Psoas muscle (tissue), 8 donors: ENCODE data around the gene CHI3L1. TPM values are rescaled to one million over a fixed set of nuclear protein-coding genes. Genes with fewer than 3 reads are reported as not detected.

Source experiments
- ATAC-seq, 4 donors: fragments of 200-7000 bp; cut with Tn5 transposase; one replicate each; pipeline ENCODE4 v1.9.1; 2020; ENCODE audit warnings: moderate library complexity in 3 of 4, mild to moderate bottlenecking in 2 of 4
- DNase-seq, 2 donors: peaks; one replicate each; pipeline ENCODE4 v3.0.0-alpha.2; 2020
- H3K27ac ChIP-seq: fragments of 200-600 bp; one replicate; pipeline ENCODE4 v1.8.0; 2022
- H3K27me3 ChIP-seq, 3 donors: fragments of 200-600 bp in 1 of 3; one replicate each; pipeline versions ENCODE4 v1.6.1 to v1.8.0; 2013 to 2022; ENCODE audit warnings: low read length in 2 of 3, mild to moderate bottlenecking in 2 of 3, moderate library complexity in 1 of 3; ENCODE audit not compliant: insufficient read depth in 3 of 3
- H3K36me3 ChIP-seq, 2 donors: fragments of 200-600 bp in 1 of 2; one replicate each; pipeline versions ENCODE4 v1.6.1 to v1.8.0; 2013 to 2022; ENCODE audit warnings: low read depth in 1 of 2, mild to moderate bottlenecking in 1 of 2, moderate library complexity in 1 of 2; ENCODE audit not compliant: insufficient read depth in 1 of 2
- H3K4me1 ChIP-seq: fragments of 200-600 bp; one replicate; pipeline ENCODE4 v1.8.0; 2022
- H3K4me3 ChIP-seq: fragments of 200-600 bp; one replicate; pipeline ENCODE4 v1.8.0; 2022; ENCODE audit warnings: mild to moderate bottlenecking
- H3K9me3 ChIP-seq: fragments of 200-600 bp; one replicate; pipeline ENCODE4 v1.8.0; 2022
- CTCF ChIP-seq: fragments of 200-600 bp; IDR thresholded peaks from one replicate; pipeline ENCODE4 v1.8.0; 2022; ENCODE audit warnings: antibody characterized with exemption
- WGBS, 3 donors: extraction: QIAGEN DNeasy Blood & Tissue Kit; methylation state at CpG; one replicate each; pipeline versions ENCODE4 v1.1.6 to v1.1.7; 2013; 5-methylcytosine and 5-hydroxymethylcytosine counted together
- intact Hi-C, 2 donors: fragments of 100-400 bp; cut with DNase I; formaldehyde crosslinking; loops; one replicate each; pipeline versions ENCODE4 v1.11.0 to v1.14.2; 2022
- polyA plus RNA-seq, 3 donors: library from polyadenylated mRNA; stranded (reverse); fragments of 200-250 nt; gene quantifications; one replicate each; pipeline ENCODE4 v1.2.3, GENCODE V29; 2013
- total RNA-seq, 4 donors: library from RNA; stranded (reverse); fragmentation: NEBNext Ultra II Directional in 2 of 4; extraction: Animal tissue kit (Norgen Biotek cat#: 25700) in 2 of 4; gene quantifications; one replicate each; pipeline versions ENCODE4 v1.2.1 to v1.2.4, GENCODE V29; 2021 to 2023
- donor health status: healthy with polysubstance abuse.
- donor health status: DM: no; HTN: no; CAD: no; lungs with moderate emphysema.
- donor health status: Bipolar disorder and iron deficiency.
- donor health status: healthy.
- donor health status: DM: yes; HTN: yes; CAD: no.
- donor health status: DM: no; HTN: no; CAD: no.
- donor health status: DM: no; HTN: no; CAD: no.
- donor health status: DM: yes; HTN: yes; CAD: no.

The CHI3L1 gene
- total and polyA plus RNA-seq, 7 donors, result 1.7 to 156 (median 9.9) TPM

DNA sequence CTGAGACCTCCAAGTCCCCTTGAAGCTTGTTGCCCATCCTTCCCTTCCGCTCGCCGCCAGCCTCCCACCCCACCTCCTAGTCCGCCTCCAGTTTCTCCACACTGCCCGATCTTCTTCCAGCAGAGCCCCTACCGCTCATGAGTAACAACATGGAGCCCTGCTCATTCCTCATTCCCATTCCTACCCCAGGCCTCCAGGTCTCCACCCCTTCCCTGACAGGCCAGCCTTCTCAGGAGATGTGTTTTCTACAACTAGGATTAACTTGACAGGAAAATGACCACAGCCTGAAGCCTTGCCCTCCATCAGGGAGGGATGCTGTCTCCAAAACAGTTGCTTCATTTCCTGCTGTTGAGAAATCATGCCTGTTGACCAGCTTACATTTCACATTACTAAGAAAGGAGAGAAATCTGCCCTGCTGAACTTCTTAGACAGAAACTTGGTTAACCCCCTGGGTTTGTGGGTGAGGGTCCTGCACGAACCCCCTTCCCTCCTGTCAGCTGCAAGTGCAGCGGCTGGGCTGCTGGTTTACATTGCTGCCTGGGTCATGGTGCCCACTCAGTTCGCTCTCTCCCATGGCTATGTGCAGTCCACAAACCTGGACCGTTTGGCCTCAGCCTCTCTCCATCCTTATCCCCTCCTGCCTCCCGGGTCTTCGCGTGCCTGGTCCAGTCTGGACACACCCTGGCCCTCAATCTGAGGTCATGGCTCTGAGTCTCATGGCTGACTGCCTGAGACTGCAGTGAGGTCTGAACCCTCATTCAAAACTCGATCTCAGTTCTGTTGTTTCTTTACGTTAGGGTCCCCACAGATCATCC, 16.1 kb upstream of the CHI3L1 start:
- H3K9me3 ChIP-seq, result no peaks in the 10 kb centered on the region
- intact Hi-C loops, result loop anchor here in 1 of 2 donors (5.0 kb wide), 1 partner anchor 165 kb away; no protein-coding TSS in a partner anchor
- TF ChIP-seq CTCF, result no peak
- ATAC-seq (peak; percentile 62 to 73 (median 68)), DNase-seq (peak; percentile 69 to 71)
- no peak overlapping the region for H3K4me3 ChIP-seq
- H3K27ac ChIP-seq, result peak overlapping the region; percentile 83
- H3K4me1 ChIP-seq, result peaks cover 45% of the 10 kb centered on the region
- H3K36me3 ChIP-seq, result no peaks in the 10 kb centered on the region
- 87 to 90% (median 87%) methylated on average over 15 of the region's 15 CpGs for WGBS, 3 donors
- no peaks in the 10 kb centered on the region for H3K27me3 ChIP-seq

DNA sequence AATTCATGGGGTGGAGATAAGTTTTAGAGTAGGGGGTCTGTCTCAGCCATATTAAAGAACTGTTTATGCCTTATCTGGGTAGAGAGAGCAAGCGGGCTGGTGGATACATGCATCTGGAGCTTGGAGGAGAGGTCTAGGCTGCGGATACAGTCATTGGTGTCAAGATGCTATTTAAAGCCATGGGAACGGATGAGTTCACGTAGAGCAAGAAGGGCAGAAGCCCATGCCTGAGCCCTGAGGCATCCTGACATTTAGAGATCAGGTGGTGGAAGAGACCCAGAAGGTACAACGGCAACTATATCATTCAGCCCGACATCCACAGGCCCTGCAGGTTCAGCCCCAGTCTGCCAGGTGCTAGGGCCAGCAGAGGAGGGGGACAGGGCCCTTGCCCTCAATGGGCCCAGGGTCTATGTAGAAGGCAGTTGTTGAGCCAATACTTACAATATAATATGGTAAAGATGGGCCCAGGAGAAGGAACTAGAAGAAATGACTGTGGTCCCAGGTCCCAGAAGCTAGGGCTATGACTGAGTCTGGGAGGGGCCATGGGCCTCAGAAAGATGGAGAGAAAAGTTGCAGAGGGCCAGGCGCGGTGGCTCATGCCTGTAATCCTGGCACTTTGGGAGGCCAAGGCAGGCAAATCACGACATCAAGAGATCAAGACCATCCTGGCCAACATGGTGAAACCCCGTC, 15.2 kb upstream of the CHI3L1 start:
- WGBS, 3 donors, result 71 to 77% (median 74%) methylated on average over 10 of the region's 10 CpGs
- Histone ChIP-seq H3K4me1 (peaks cover 45% of the 10 kb centered on the region), H3K4me3 (no peak overlapping the region), H3K36me3 (no peaks in the 10 kb centered on the region), H3K27me3 (no peaks in the 10 kb centered on the region), H3K27ac (peak overlapping the region; percentile 83), H3K9me3 (no peaks in the 10 kb centered on the region)
- no peak for TF ChIP-seq CTCF
- intact Hi-C loops, result loop anchor here in 1 of 2 donors (2.0 to 5.0 kb wide), 2 partner anchors 27 to 164 kb away; partner anchors contain the start of gene MYBPH
- DNase-seq (no peak), ATAC-seq (peak; percentile 60 to 81 (median 64))

GRCh38 chr1:203200916-203201315, 14.4 kb upstream of the CHI3L1 start:
- 56 to 81% (median 66%) methylated on average over 1 of the region's 1 CpG for WGBS, 3 donors
- no peak for TF ChIP-seq CTCF
- intact Hi-C loops, result loop anchor here in 1 of 2 donors (2.0 to 5.0 kb wide), 2 partner anchors 26 to 164 kb away; partner anchors contain the start of gene MYBPH
- Histone ChIP-seq H3K36me3 (no peaks in the 10 kb centered on the region), H3K9me3 (no peaks in the 10 kb centered on the region), H3K27ac (peak overlapping the region; percentile 83), H3K4me3 (no peak overlapping the region), H3K27me3 (no peaks in the 10 kb centered on the region), H3K4me1 (peaks cover 45% of the 10 kb centered on the region)
- no peak for ATAC-seq
- DNase-seq, result no peak

GRCh38 chr1:203199816-203200571, 13.5 kb upstream of the CHI3L1 start:
- Histone ChIP-seq H3K27ac (peak overlapping the region; percentile 83), H3K9me3 (no peaks in the 10 kb centered on the region), H3K36me3 (no peaks in the 10 kb centered on the region), H3K4me1 (peaks cover 45% of the 10 kb centered on the region), H3K27me3 (no peaks in the 10 kb centered on the region), H3K4me3 (peak overlapping the region; percentile 1)
- WGBS, 3 donors, result 29 to 48% (median 33%) methylated on average over 8 of the region's 8 CpGs
- intact Hi-C loops, result loop anchor here in 1 of 2 donors (2.0 to 5.0 kb wide), 2 partner anchors 25 to 163 kb away; partner anchors contain the start of gene MYBPH
- no peak for TF ChIP-seq CTCF
- ATAC-seq, result peak; percentile 74 to 90 (median 79)
- DNase-seq, result peak in 1 of 2 donors; percentile 53
